Measurements from ENCODE around the gene IQCM. TPM values are rescaled to one million over a fixed set of nuclear protein-coding genes. Genes with fewer than 3 reads are reported as not detected.

Gene IQCM
- polyA plus RNA-seq, 1 of the 3 experiments (the other 2 are of a cell fraction): not detected

GRCh38 chr4:149793459-149793858 lies 22.2 kb downstream of the IQCM start:
- Histone ChIP-seq H3K4me1 (ENCODE audit: control insufficient read depth in 1 of 2, insufficient read depth in 2 of 2, low read depth in 1 of 2, low read length in 1 of 2) (no peaks in the 10 kb centered on the region), H3K9me2 (no peaks in the 10 kb centered on the region), H3K36me3 (replicated peaks in 1 of 2; ENCODE audit: control insufficient read depth in 1 of 2, insufficient read depth in 2 of 2, low read length in 1 of 2) (no peaks in the 10 kb centered on the region), H2AFZ (ENCODE audit: low read depth) (no peak overlapping the region), H3K27ac (ENCODE audit: low read depth in 2 of 2, low read length in 1 of 2) (no peak overlapping the region), H3F3A (replicated peaks; ENCODE audit: insufficient read depth) (no peaks in the 10 kb centered on the region), H3K9ac (no peak overlapping the region), H3K4me3 (ENCODE audit: low read depth in 2 of 2, low read length in 1 of 2) (no peak overlapping the region), H3K79me2 (ENCODE audit: insufficient read depth) (no peaks in the 10 kb centered on the region), H3K27me3 (ENCODE audit: insufficient read depth) (no peaks in the 10 kb centered on the region), H4K20me1 (ENCODE audit: insufficient read depth) (no peaks in the 10 kb centered on the region), H3K4me2 (no peak overlapping the region), H3K9me3 (no peaks in the 10 kb centered on the region)
- POLR2A ChIA-PET: no interaction called here
- no peak for TF ChIP-seq IRF3 (IDR thresholded peaks at IDR 0.05; ENCODE audit: low read depth, low read length)
- no peak for TF ChIP-seq USF2 (IDR thresholded peaks at IDR 0.05; ENCODE audit: borderline replicate concordance, low read depth, low read length)
- no peak for TF ChIP-seq EP300 (IDR thresholded peaks at IDR 0.05; ENCODE audit: borderline replicate concordance in 1 of 2, low read depth in 1 of 2, low read length in 1 of 2)
- TF ChIP-seq MEF2A (IDR thresholded peaks at IDR 0.05; ENCODE audit: borderline replicate concordance, low read depth): no peak
- no peak for TF ChIP-seq YY1 (IDR thresholded peaks at IDR 0.05; ENCODE audit: low read depth)
- CTCF ChIA-PET: interaction anchor here (1.2 kb wide), 1 partner anchor 104 kb away, joined by 3 read pairs; no protein-coding TSS in a partner anchor
- no peak for DNase-seq

- no peaks in the 10 kb centered on the region for H3K36me3 ChIP-seq (replicated peaks in 1 of 2; ENCODE audit: control insufficient read depth in 1 of 2, insufficient read depth in 2 of 2, low read length in 1 of 2)
- DNase-seq: no peak
- no peaks in the 10 kb centered on the region for H3F3A ChIP-seq (replicated peaks; ENCODE audit: insufficient read depth)
- no peak overlapping the region for H2AFZ ChIP-seq (ENCODE audit: low read depth)
- no peaks in the 10 kb centered on the region for H3K9me2 ChIP-seq
- no peaks in the 10 kb centered on the region for H3K4me1 ChIP-seq (ENCODE audit: control insufficient read depth in 1 of 2, insufficient read depth in 2 of 2, low read depth in 1 of 2, low read length in 1 of 2)
- H3K27ac ChIP-seq (ENCODE audit: low read depth in 2 of 2, low read length in 1 of 2): no peak overlapping the region
- H3K9ac ChIP-seq: no peak overlapping the region
- no peaks in the 10 kb centered on the region for H3K79me2 ChIP-seq (ENCODE audit: insufficient read depth)
- ChIA-PET POLR2A (no interaction called here), CTCF (no interaction called here)
- H3K4me3 ChIP-seq (ENCODE audit: low read depth in 2 of 2, low read length in 1 of 2): no peak overlapping the region
- no peaks in the 10 kb centered on the region; the same call in 1 of the 2 replicates for H3K27me3 ChIP-seq (ENCODE audit: insufficient read depth)
- no peak overlapping the region for H3K4me2 ChIP-seq
- 2% methylated on average over 1 of the region's 1 CpG for WGBS (ENCODE audit: low lambda C conversion rate)
- H4K20me1 ChIP-seq (ENCODE audit: insufficient read depth): no peaks in the 10 kb centered on the region
- TF ChIP-seq RCOR1 (IDR thresholded peaks at IDR 0.05; ENCODE audit: low read length) (no peak), EP300 (IDR thresholded peaks at IDR 0.05; ENCODE audit: borderline replicate concordance in 1 of 2, low read depth in 1 of 2, low read length in 1 of 2) (no peak), CHD2 (IDR thresholded peaks at IDR 0.05; ENCODE audit: low read length, partially characterized antibody) (no peak), FOXJ3 (CRISPR knock-in tag; IDR thresholded peaks at IDR 0.05) (no peak), GATA2 (CRISPR knock-in tag; IDR thresholded peaks at IDR 0.05) (no peak), REST (IDR thresholded peaks at IDR 0.05; ENCODE audit: low read depth, low read length) (no peak), SIN3A (IDR thresholded peaks at IDR 0.05; ENCODE audit: borderline replicate concordance, low read depth, low read length) (no peak), TAF1 (IDR thresholded peaks at IDR 0.05; ENCODE audit: borderline replicate concordance, low read depth, low read length) (no peak), TCF12 (IDR thresholded peaks at IDR 0.05) (no peak), IRF3 (IDR thresholded peaks at IDR 0.05; ENCODE audit: low read depth, low read length) (no peak), SMC3 (IDR thresholded peaks at IDR 0.05; ENCODE audit: low read depth, low read length) (no peak), NFIC (IDR thresholded peaks at IDR 0.05; ENCODE audit: borderline replicate concordance) (no peak), CTCF (IDR thresholded peaks at IDR 0.05) (no peak), EZH2phosphoT487 (IDR thresholded peaks at IDR 0.05; ENCODE audit: borderline replicate concordance, low read depth) (no peak), USF1 (IDR thresholded peaks at IDR 0.05; ENCODE audit: borderline replicate concordance, low read depth) (no peak)
- H3K9me3 ChIP-seq: no peaks in the 10 kb centered on the region
Measured at GRCh38 chr4:149791851-149792250, 23.8 kb downstream of the IQCM start.

All from SK-N-SH (cell line).